Ishikawa (cell line): ENCODE measurements around the gene CNTNAP5.

Experiments used
- CEBPB ChIP-seq: IDR thresholded peaks from 2 replicates; pipeline ENCODE4 v1.6.1; 2012
- CREB1 ChIP-seq: IDR thresholded peaks from 2 replicates; pipeline ENCODE4 v1.6.1; 2012; ENCODE audit warnings: low read depth
- EGR1 ChIP-seq: IDR thresholded peaks from 2 replicates; pipeline ENCODE4 v1.6.1; 2012
- EP300 ChIP-seq: IDR thresholded peaks from 2 replicates; pipeline ENCODE4 v1.6.1; 2012; ENCODE audit warnings: borderline replicate concordance
- TCF12 ChIP-seq: IDR thresholded peaks from 2 replicates; pipeline ENCODE4 v1.6.1; 2012; ENCODE audit warnings: low read depth
- ZBTB7A ChIP-seq: IDR thresholded peaks from 2 replicates; pipeline ENCODE4 v1.6.1; 2012; ENCODE audit warnings: low read depth
- TF ChIP-seq, protein P1 (sequence below): IDR thresholded peaks from 2 replicates; pipeline ENCODE4 v1.6.1; 2012

GRCh38 chr2:124213977-124214587 lies 189.0 kb downstream of the CNTNAP5 start:
- TF ChIP-seq CREB1 = no peak
- TF ChIP-seq EGR1 = no peak
- TF ChIP-seq, protein P1, sequence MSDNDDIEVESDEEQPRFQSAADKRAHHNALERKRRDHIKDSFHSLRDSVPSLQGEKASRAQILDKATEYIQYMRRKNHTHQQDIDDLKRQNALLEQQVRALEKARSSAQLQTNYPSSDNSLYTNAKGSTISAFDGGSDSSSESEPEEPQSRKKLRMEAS = no peak
- TF ChIP-seq ZBTB7A = no peak
- no peak for TF ChIP-seq CEBPB
- TF ChIP-seq TCF12 = no peak
- TF ChIP-seq EP300 = no peak
